Stimulated activated CD8-positive, alpha-beta memory T cell treated with anti-CD3 and anti-CD28 coated beads, Interleukin-4, amount 100 ng/mL, for 24 hours (primary cell): Measurements from ENCODE around the gene PDE12.

Experiments
- DNase-seq: peaks from one replicate; pipeline ENCODE4 v3.0.0-alpha.2; 2020; ENCODE audit warnings: low read depth

The PDE12 gene

GRCh38 chr3:57555738-57556458 is at the start of gene PDE12:
PDE12 (plus strand) TSS chr3:57556274; CDS start chr3:57556380, 106 bp downstream.
- DNase-seq, result peak; percentile 73

- no peak for DNase-seq
These were observed 43.9 kb upstream of the PDE12 start for GRCh38 chr3:57512166-57512565.

GRCh38 chr3:57518276-57518915 is 37.7 kb upstream of the PDE12 start:
- DNase-seq, result no peak

DNA sequence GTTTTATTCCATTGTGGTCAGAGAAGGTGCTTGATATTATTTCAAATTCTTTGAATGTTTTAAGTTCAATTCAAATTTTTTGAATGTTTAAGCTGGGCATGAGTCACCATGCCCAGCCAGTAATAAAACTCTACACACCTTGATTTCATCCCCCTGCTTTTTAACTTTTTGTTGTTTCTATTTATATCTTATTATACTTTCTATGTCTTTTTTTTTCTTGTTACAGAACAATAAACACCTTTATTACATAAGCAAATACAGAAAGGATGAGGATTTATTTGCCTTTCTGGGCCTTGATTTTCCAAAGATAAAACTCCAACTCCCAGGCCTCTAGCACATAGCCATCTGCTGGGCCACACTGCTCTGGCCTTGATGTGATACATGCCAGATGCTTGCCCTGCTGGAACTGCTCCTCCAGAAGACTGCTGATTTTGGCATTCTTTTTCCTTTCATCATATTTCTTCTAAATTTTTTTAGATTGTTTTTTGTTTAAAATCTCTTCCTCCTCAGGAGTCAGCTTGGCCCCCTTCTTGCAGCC is 25.9 kb upstream of the PDE12 start:
- DNase-seq, result no peak

GRCh38 chr3:57538465-57538864 is 17.6 kb upstream of the PDE12 start:
- DNase-seq, result no peak

DNA sequence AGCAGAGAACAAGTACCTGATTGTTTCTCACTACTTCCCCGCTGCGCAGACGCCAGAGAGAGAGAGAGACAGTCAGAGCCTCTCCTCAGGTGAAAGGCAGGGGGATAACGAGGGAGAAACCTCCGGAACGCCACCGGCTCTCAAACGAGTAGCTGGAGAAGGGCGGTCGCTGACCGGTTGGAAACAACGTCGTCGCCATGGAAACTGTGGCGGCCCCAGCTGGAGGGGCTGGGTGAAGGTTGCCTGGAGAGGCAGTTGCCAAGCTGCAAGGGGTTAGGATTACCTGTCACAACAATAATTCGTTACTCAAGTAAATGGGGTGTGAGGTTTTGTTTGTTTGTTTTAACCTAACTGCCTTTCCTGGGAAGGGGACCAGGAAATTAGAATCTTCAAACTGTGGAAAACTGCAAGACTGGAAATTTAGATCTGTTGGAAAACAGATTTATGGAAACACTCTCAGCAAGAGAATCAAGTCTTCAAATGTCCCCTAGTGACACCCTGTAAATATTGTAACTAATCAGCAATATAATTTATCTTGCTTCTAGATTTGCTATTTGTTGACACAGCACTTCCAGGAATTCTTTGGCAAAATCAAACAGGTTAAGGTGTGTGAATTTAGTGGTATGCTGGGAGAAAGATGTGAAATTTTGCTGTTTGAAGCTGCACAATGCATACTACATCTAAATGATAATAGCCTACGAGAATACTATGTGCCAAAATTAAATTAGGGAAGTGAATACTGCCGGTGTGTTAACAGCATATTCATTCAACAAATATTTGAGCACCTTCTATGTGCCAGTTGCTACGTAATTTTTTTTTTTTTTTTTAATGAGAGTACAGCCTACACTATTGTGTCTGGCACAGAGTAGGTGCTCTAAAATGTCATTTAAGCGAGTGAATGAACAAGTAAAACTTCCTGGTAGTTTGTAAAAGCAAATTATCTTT is 11.6 kb upstream of the PDE12 start, which contains the start of gene DNAH12:
DNAH12 (minus strand) TSS at position 164 of the 945 bp plus-strand sequence. CDS start 1,474 bp downstream, outside the sequence.
- no peak for DNase-seq

DNA sequence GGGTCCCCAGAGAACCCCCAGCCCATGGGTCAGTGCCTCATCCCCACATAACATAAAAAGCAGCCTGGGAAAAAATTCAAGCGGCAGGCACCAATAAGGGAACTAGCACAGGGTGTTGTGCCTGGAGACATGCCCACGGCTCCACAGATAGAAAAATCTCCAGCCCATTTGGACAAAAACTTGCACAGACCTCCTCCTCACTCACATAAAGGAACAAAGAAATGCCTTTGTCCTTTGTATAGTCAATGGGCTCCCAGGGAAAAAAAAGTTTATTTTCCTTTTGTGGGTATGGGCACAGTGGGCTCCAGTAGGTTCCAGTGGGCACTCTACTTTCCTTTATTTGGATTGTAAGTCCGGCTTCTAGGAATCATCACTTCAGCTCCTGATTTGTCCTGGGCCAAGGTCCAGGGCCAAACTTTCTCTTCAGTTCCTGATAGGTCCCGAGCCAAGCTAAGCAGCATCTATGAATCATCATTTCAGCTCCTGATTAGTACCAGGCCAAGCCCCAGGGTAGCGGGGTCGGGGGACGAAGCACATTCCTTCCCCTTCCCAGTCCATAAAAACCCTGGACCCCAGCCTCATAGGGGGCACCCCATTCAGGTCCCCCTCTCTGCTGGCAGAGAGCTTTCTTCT is 10.3 kb upstream of the PDE12 start:
- no peak for DNase-seq

- DNase-seq, result no peak
These were observed 9.5 kb upstream of the PDE12 start for GRCh38 chr3:57546616-57547015.

DNA sequence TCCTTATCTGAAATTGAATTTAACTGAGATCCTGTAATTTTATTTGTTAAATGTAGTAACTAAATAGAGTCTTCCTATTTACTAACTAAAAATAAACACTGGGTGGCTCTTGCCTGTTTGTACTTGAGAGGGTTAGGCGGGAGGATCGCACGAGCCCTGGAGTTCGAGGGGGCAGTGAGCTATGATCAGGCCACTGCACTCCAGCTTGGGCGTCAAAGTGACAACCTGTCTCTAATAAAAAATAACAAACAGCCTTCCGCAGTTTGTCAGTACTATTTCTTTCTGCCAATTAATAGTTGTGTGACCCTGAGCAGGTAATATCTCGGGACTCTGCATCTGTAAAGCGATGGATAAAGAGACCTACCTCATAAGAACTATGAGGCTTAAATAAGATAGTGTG is 768 bp upstream of the PDE12 start:
- DNase-seq, result no peak

DNA sequence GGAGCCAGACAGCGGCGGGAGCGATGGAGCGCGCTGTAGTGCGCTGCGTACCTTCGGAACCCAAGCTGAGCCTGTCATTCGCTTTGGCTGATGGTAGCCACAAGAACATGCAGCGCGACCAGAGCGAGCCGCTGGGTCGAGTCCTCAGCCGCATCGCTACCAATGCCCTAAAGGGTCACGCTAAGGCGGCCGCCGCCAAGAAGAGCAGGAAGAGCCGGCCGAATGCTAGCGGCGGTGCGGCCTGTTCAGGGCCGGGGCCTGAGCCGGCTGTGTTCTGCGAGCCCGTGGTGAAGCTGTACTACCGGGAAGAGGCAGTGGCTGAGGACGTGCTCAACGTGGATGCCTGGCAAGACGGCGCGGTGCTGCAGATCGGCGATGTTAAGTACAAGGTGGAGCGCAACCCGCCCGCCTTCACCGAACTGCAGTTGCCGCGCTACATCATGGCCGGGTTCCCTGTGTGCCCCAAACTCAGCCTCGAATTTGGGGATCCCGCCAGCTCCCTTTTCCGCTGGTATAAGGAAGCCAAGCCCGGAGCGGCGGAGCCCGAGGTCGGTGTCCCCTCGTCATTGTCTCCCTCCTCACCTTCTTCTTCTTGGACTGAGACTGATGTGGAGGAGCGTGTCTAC is 498 bp downstream of the PDE12 start:
- peak; percentile 9 for DNase-seq

DNA sequence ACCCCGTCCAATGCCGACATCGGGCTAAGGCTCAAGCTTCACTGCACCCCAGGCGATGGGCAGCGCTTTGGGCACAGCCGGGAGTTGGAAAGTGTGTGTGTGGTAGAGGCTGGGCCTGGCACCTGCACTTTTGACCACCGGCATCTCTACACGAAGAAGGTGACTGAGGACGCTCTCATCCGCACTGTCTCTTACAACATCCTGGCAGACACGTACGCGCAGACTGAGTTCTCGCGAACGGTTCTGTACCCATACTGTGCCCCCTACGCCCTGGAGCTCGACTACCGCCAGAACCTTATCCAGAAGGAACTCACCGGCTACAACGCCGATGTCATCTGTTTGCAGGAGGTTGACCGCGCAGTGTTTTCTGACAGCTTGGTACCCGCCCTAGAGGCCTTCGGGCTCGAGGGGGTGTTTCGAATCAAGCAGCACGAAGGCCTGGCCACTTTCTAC is 1.0 kb downstream of the PDE12 start:
- DNase-seq, result peak; percentile 21

DNA sequence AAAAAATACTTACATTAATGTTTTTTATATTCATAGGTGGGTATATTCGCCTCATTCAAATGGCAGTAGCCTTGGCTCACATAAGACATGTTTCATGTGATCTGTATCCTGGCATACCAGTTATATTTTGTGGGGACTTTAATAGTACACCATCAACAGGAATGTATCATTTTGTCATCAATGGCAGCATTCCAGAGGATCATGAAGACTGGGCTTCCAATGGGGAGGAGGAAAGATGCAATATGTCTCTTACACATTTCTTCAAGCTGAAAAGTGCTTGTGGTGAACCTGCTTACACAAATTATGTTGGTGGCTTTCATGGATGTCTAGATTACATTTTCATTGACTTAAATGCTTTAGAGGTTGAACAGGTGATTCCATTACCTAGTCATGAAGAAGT is 3.5 kb downstream of the PDE12 start:
- DNase-seq, result no peak

- no peak for DNase-seq
These were observed 13.9 kb downstream of the PDE12 start for GRCh38 chr3:57569859-57570450.

DNA sequence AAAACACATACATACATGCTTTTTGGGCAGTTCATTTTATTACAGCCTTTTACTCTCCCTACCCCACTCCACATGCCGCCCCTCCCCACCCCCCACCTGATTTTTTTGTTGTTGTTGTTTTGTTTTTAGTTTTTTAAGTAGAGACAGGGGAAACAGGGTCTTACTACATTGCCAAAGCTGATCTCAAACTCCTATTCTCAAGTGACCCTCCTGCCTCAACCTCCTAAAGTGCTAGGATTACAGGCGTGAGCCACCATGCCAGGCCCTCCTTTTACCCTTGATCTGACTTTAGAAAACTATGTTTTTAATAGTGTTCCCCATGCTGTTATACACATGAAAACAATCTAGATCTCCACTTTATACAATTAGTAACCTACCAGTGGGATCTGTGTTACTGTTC is 14.8 kb downstream of the PDE12 start:
- no peak for DNase-seq

GRCh38 chr3:57572096-57572495 is 16.0 kb downstream of the PDE12 start:
- no peak for DNase-seq

GRCh38 chr3:57575966-57576626 is 20.0 kb downstream of the PDE12 start:
- DNase-seq, result no peak

GRCh38 chr3:57577801-57578200 is 21.7 kb downstream of the PDE12 start:
- no peak for DNase-seq

DNA sequence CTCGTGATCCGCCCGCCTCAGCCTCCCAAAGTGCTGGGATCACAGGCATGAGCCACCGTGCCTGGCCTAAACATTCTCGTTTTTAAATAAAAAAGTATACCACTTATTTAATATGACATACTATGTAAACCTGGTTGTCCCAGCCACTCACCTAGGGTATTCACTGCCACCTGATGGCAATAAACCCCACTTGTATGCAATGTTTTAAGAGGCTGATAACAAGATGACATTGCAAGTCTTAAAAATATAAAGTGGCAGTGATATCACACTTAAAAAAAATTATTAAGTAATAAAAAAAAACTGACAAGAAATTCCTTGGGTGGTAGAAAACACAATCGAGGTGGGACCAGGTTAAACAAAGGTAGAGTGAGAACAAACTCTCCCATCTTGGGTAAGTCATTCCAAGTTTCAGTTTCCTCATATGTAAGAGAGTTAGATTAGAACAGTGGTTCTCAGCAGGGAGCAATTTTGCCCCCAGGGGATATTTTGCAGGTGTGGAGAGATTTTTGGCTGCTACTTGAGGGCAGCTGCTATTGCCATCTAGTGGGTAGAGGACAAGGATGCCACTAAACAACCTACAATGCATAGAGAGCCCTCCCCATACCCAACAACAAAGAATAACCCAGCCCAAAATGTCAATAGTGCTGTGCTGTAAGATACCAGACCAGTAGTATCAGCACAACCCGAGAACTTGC is 26.5 kb downstream of the PDE12 start:
- no peak for DNase-seq

DNA sequence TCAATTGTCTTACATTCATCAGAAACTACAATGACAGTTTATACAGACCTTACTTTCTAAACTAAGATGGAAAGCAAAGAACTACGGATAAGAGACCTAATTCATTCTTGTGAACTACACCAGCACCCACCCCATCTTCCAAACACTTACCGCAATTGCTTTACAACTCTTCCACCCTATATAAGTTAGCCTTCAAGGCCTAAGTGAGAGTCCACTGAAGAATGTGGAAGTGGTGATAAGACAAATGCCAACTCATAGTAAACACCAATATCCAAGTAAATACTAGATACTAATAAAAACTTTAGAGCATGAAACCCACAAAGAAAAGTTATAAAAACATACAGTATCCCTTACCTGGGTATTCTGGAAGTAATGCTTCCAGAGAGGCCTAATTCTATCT is 27.5 kb downstream of the PDE12 start:
- DNase-seq, result no peak

- no peak for DNase-seq
These were observed 30.7 kb downstream of the PDE12 start for GRCh38 chr3:57586778-57587177.
